A673 (cell line): Measurements from ENCODE around the gene STPG3. TPM values are rescaled to one million over a fixed set of nuclear protein-coding genes. Genes with fewer than 3 reads are reported as not detected.

ENCODE experiments used
- BruUV-seq: library from RNA; stranded (reverse); fragments of 400-500 nt; replicated peaks from 2 replicates; lab custom pipeline; 2021; lab: Mats Ljungman, UMichigan
- CTCF ChIA-PET: fragments of 300-600 bp; sonication (Branson Sonifier 250); formaldehyde crosslinking; loops from one replicate; lab custom pipeline; 2022; ENCODE audit warnings: antibody characterized with exemption; lab: Charles Lee
- POLR2A ChIA-PET: fragments of 300-600 bp; sonication (Branson Sonifier 250); formaldehyde crosslinking; loops from one replicate; lab custom pipeline; 2022; ENCODE audit warnings: antibody characterized with exemption; ENCODE audit not compliant: low non-redundant PET; lab: Charles Lee
- DNase-seq: peaks from one replicate; pipeline ENCODE4 v3.0.0-alpha.2; 2015; ENCODE audit warnings: low spot score
- H3K27ac ChIP-seq: fragments of 200-600 bp; sonication (generic); 2 replicates; pipeline ENCODE4 v1.5.1; 2016; ENCODE audit warnings: mixed run types, low read depth, mild to moderate bottlenecking, mixed read lengths, antibody characterized with exemption, low read length; ENCODE audit not compliant: poor library complexity, severe bottlenecking
- H3K27me3 ChIP-seq: fragments of 200-600 bp; sonication (generic); replicated peaks from 2 replicates; pipeline ENCODE4 v1.6.1; 2017; ENCODE audit warnings: mixed run types, low read depth, mild to moderate bottlenecking, mixed read lengths, antibody characterized with exemption, low read length; ENCODE audit not compliant: insufficient read depth, poor library complexity
- H3K36me3 ChIP-seq: fragments of 200-600 bp; sonication (generic); 2 replicates; pipeline ENCODE4 v1.6.1; 2016; ENCODE audit warnings: mixed run types, mild to moderate bottlenecking, mixed read lengths, antibody characterized with exemption, low read length; ENCODE audit not compliant: insufficient read depth, poor library complexity, severe bottlenecking
- H3K4me1 ChIP-seq: fragments of 200-600 bp; sonication (generic); 2 replicates; pipeline ENCODE4 v1.6.1; 2017; ENCODE audit warnings: mixed run types, mild to moderate bottlenecking, mixed read lengths, antibody characterized with exemption, low read length; ENCODE audit not compliant: insufficient read depth, poor library complexity, severe bottlenecking
- H3K4me3 ChIP-seq: fragments of 200-600 bp; sonication (generic); 2 replicates; pipeline ENCODE4 v1.5.1; 2016; ENCODE audit warnings: low read depth, mixed run types, mild to moderate bottlenecking, mixed read lengths, low read length; ENCODE audit not compliant: poor library complexity, severe bottlenecking
- H3K9me3 ChIP-seq: fragments of 200-600 bp; sonication (generic); 2 replicates; pipeline ENCODE4 v1.6.1; 2016; ENCODE audit warnings: mixed run types, low read depth, mild to moderate bottlenecking, mixed read lengths, antibody characterized with exemption, low read length; ENCODE audit not compliant: poor library complexity, severe bottlenecking
- CTCF ChIP-seq: fragments of 300-800, 200-600 bp; sonication (generic); conservative IDR thresholded peaks from 2 replicates; pipeline ENCODE4 v1.5.1; 2017; ENCODE audit warnings: low read depth, mild to moderate bottlenecking, antibody characterized with exemption, low read length, moderate library complexity, mixed read lengths
- EZH2 ChIP-seq: fragments of 200-600 bp; sonication (generic); IDR thresholded peaks from 2 replicates; pipeline ENCODE4 v1.6.1; 2017; ENCODE audit warnings: borderline replicate concordance, low read depth, mild to moderate bottlenecking, mixed read lengths, antibody characterized with exemption, low read length; ENCODE audit not compliant: poor library complexity, severe bottlenecking
- intact Hi-C: fragments of 100-400 bp; cut with micrococcal nuclease; formaldehyde crosslinking; loops from one replicate; pipeline ENCODE4 v1.10.0; 2022; ENCODE audit not compliant: unreplicated experiment
- total RNA-seq: library from RNA; stranded (reverse); gene quantifications from 2 replicates; pipeline ENCODE4 v1.2.3, GENCODE V29; 2021

The STPG3 gene
- total RNA-seq, 1 experiment from 2014 or later: not detected

GRCh38 chr9:137273095-137273490, 22.0 kb downstream of the STPG3 start:
- no peaks in the 10 kb centered on the region for H3K27me3 ChIP-seq
- intact Hi-C loops: no loop called here
- ChIA-PET POLR2A (no interaction called here), CTCF (interaction anchor here (0.6 kb wide), 1 partner anchor 382 kb away, joined by 3 read pairs; no protein-coding TSS in a partner anchor)
- H3K27ac ChIP-seq: no peak overlapping the region
- TF ChIP-seq EZH2 (no peak), CTCF (no peak)
- H3K9me3 ChIP-seq: no peaks in the 10 kb centered on the region
- DNase-seq: no peak
- no peak overlapping the region for H3K4me3 ChIP-seq
- TSS peak; percentile 31 for BruUV-seq
- peaks cover 14% of the 10 kb centered on the region for H3K4me1 ChIP-seq
- H3K36me3 ChIP-seq: peaks cover 12% of the 10 kb centered on the region

- CTCF ChIA-PET: interaction anchor here (0.6 kb wide), 1 partner anchor 382 kb away, joined by 3 read pairs; no protein-coding TSS in a partner anchor
- POLR2A ChIA-PET: no interaction called here
- Histone ChIP-seq H3K4me3 (no peak overlapping the region), H3K9me3 (no peaks in the 10 kb centered on the region), H3K36me3 (peaks cover 12% of the 10 kb centered on the region), H3K27me3 (no peaks in the 10 kb centered on the region), H3K27ac (no peak overlapping the region), H3K4me1 (peaks cover 14% of the 10 kb centered on the region)
- intact Hi-C loops: no loop called here
- DNase-seq: no peak
- BruUV-seq: no TSS peak
- TF ChIP-seq EZH2: no peak
Measured at GRCh38 chr9:137273611-137274320, 22.7 kb downstream of the STPG3 start.

- no peaks in the 10 kb centered on the region for H3K27me3 ChIP-seq
- ChIA-PET CTCF (no interaction called here), POLR2A (no interaction called here)
- no peaks in the 10 kb centered on the region for H3K9me3 ChIP-seq
- H3K27ac ChIP-seq: no peak overlapping the region
- no peak overlapping the region for H3K4me3 ChIP-seq
- peaks cover 8% of the 10 kb centered on the region for H3K36me3 ChIP-seq
- no peak for DNase-seq
- no peak for TF ChIP-seq EZH2
- no peak for TF ChIP-seq CTCF
- intact Hi-C loops: no loop called here
- H3K4me1 ChIP-seq: peaks cover 14% of the 10 kb centered on the region
- no TSS peak for BruUV-seq
Measured at GRCh38 chr9:137275203-137275587, 24.1 kb downstream of the STPG3 start.
